Embryonic facial prominence (tissue), 1 donor: ENCODE measurements around the gene POFUT2.

Experiments used
- DNase-seq: peaks from one replicate; pipeline ENCODE4 v3.0.0-alpha.2; 2016; ENCODE audit errors: extremely low spot score

Gene POFUT2

GRCh38 chr21:45263534-45263933, 24.2 kb downstream of the POFUT2 start:
- DNase-seq = no peak

- DNase-seq = no peak
Observed at GRCh38 chr21:45262616-45263015, 25.1 kb downstream of the POFUT2 start.

- DNase-seq = no peak
Observed at GRCh38 chr21:45262041-45262581, 25.6 kb downstream of the POFUT2 start.

DNA sequence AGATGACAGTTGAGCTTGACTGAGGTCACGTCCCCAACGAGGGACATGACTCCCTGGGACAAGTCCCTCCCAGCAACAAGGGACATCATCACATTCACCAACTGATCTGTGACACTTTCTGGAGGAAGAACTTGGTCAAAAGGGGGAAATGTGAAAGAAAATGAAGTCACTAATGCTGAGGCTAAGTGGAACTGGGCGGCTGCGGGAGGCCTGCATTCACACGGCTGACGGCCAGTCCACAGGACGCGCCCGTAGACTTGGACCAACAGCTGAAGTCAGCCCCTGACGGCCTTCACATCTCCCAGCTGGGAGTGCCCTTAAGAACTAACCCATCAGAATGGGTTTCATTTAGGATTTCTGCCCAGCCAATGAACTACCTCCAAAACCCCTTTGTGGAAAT, 26.6 kb downstream of the POFUT2 start:
- DNase-seq = no peak

GRCh38 chr21:45260191-45260825, 27.4 kb downstream of the POFUT2 start:
- no peak for DNase-seq

- no peak for DNase-seq
Observed at GRCh38 chr21:45259206-45259840, 28.4 kb downstream of the POFUT2 start.

DNA sequence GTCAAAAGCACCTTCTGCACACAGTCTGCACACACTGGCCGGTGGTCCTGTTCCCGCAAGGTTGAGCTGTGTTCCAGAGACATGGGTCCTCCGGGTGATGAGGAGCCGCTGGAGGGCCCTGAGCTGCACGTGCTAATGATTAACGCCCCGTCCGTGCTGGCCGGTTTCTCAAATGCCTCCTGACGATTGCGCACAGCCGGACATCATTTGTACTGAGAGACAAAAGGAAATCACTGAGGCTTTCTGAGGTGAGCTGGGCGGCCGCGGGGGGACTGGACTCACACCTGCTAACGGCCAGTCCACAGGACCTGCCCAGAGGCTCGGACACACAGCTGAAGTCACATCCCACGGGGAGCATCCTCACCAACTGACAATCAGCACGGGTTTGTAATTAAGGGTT, 29.2 kb downstream of the POFUT2 start:
- no peak for DNase-seq

DNA sequence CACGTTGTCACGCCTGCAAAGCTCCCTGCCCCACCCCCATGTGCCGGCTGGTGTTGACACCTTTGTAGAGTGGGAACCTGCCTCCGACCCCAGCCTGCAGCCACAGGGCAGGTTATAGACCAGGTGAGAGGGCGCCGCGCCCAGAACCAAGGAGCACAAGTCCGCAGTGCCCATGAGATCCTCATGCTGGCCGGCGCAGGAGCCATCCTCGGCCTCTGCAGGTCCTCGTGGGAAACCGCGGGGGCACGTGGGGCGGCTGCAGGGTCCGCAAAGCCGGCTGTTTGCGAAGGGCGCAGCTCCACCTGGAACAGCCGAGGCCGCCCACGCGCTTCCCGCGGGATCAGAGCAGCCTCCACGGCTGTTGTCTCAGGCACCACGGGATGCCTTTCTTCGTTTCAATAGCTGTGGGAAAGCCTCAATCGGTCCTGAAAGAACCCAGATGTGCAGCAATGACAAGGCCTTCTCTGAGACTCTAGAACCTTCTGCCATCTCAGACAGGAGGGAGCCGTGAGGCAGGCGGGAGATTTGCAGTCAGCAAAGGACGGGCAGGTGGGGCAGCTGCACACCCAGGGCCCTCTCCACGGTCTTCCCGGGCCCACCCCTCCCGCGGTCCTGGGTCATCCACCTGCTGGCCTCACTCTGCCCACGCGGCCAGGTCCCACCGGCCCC, 29.9 kb downstream of the POFUT2 start:
- DNase-seq = no peak

DNA sequence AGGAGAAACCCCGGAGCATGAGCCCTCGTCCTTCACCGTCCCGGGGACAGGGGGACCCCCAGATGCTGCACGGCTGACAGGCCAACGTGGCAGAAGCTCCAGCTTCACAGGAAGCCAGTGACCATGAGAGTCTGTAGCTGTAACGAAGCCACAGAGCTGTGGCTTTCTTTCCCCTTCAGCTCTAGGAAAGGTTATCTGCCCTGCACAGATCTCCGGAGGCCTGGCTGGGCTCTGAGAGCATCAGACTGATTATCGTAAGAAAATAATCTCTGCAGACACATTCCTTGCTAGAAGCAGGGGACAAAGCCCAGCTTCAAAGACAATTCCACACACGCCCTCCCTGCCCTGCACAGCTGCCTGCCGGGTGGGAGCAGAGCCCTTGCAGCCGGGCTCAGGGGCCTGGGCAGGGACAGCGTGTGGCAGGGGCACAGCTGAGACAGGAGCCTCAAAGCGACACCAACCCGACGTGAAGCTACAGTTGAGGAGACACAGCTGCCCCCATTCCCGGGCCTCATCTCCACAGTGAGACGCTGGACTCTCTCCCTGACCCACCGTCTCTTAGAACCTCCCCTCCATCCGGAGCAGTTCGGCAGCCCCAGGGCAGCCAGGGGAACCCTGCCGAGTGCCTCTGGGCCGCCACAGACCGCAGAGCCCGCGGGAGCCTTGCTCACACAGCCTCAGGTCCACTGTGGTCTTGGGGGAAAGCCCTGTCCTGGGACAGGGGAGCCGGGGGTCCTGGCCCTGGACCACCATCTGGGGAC, 30.6 kb downstream of the POFUT2 start:
- no peak for DNase-seq

GRCh38 chr21:45256021-45256911, 31.4 kb downstream of the POFUT2 start:
- no peak for DNase-seq

DNA sequence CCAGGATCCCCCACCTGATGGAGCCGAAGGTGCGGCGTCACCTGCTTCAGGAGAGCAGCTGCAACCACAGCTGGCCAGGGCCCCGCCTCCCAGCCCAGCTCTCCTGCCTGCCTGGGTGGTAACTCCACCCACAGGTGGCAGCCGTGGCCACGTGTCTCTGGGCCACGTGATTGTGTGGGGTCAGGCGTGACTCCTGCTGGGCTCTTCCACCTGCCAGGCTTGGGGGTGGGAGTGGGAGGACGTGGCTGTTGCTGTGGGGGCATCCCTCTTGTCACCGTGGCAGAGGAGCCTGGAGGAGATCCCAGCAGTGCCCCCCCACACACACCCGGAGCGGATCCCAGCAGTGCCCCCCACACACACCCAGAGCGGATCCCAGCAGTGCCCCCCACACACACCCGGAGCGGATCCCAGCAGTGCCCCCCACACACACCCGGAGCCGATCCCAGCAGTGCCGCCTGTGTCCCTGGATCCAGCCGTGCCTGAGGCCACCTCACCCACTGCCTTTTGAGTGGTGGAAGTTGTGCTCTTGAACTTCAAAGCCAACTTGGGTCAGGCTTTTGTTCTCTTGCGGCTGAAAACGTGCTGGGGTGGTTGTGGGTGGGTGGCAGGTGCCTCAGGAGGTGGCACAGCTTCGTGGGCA, 32.2 kb downstream of the POFUT2 start:
- no peak for DNase-seq

DNA sequence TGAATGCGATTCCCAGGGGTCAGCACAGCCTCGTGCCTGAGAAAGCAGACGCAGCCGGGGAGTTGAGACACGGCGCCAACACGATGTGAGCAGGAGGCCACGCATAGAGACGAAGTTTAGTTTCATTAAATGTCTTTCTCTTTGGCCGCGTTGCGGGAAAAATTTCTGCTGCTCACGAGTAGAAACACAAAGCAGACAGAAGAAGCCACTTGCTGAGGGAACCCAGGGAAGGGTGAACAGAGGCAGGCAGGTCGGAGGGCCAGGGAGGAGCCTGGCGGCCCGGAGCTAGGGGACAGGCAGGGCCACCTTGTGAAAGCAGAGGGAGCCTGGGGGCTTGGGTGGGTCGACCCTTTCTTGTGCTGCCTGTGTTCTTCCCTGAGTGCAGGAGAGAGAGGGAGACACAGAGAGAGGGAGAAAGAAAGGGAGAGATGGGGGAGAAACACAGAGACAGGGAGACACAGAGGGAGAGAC, 33.2 kb downstream of the POFUT2 start:
- no peak for DNase-seq

GRCh38 chr21:45253633-45254459, 33.8 kb downstream of the POFUT2 start:
- no peak for DNase-seq

DNA sequence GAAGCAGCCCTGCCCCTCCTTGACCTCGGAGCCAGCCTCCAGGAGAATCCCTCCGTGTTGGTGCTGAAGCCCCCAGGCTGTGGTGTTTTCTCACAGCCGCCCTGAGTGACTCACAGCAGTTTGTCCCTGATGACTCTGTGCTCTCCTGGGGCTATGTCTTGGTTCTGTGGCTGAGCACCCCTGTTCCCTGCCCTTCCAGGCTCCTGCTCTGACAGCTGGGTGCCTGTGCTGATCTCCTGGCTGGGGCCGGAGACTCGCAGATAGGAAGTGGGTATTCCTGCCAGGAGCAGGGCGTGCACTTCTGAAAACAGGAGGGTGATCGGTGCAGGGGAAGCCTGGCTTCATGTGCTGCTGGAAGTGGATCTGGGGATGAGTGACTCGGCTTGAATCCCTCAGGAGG, 34.5 kb downstream of the POFUT2 start:
- no peak for DNase-seq

DNA sequence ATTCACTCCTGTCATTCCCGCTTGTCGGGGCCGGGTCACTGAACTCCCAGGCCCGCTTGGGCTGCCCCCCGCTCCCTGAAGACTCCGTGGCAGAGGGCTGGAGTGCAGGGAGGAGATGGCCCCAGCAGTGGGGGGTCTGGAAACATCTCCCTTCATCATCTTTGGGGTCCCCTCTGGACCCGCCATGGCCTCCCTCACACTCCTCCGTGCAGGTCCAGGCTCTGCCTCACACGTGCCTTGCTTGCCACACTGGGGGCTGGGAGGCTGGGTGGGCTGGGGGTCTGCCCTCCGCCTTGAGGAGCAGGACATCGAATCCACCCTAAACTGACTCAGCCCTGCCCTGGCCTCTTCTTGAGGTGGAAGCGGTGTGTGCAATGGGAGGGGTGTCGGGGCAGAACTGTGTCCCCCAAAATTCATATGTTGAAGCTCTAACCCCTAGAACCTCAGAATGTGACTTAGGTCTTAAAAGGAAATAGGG, 35.2 kb downstream of the POFUT2 start:
- DNase-seq = no peak

DNA sequence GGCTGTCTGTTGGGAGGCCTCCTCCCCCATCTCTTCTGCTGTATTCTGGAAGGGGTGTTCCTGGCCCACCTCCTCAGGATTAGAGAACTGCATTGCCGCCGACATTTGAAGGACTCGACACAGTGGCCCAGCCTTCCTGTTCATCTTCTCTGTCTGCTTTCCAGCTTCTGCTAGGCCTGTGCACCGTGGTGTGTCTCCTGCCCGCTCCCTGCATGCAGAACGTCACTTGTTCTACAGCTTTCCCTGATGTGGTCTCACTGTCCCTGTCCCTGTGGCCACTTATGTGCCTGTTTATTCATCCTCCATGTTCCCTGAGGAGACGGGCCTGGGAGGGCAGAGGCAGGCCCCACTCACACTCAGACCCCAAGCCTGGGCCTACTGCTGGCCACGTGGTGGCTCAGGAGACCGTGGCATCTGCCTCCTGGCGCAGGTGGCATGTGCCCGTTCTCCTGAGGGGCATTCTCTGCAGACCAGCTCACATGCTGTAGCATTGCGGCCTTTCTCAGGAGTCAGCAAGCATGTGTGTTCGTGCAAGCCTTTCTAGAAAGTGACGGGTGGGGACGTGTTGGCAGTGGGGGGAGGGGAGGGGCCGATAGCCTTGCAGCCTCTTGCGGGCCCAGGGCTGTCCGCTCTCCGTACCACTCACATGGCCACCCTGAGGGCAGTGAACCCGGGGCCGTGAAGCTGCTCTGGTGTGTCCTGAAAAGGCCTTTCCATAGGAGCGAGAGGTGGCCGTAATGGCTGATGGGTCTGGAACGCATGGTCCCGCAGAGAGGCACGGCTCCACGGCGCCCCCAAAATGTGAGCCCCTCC, 35.9 kb downstream of the POFUT2 start:
- DNase-seq = no peak

GRCh38 chr21:45250914-45251634, 36.6 kb downstream of the POFUT2 start:
- DNase-seq = no peak

- DNase-seq = no peak
Observed at GRCh38 chr21:45250272-45250671, 37.4 kb downstream of the POFUT2 start.
